ENCODE results near the gene USH1C.
A peak's percentile ranks its signal among the peaks of the same experiment; 100 is the strongest.

Gene USH1C

GRCh38 chr11:17547051-17547577 lies 2.9 kb upstream of the USH1C start, which contains the start of gene OTOG:
OTOG (plus strand) TSS chr11:17547259; CDS start chr11:17547373, 114 bp downstream.
- DNase-seq (ENCODE audit: low spot score): peak; percentile 81

DNA sequence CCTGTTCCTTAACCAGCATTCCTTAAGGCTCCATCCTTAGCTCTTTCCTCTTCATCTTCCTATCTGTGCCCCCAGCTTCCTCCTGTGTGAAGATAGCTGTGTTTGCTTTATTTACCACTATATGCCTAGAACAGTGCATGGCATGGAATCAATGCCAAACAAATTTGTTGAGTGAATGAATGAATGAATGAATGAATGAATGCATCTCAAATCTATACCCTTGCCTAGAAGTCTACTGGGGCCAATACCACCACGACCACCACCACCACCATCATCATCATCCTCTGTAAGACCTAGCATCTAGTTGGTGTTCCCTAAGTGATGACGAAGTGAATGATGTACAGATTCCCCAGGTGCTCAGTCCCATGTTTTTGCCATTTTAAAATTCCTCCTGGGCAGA lies 2.0 kb upstream of the USH1C start:
- DNase-seq (ENCODE audit: low spot score): no peak

DNA sequence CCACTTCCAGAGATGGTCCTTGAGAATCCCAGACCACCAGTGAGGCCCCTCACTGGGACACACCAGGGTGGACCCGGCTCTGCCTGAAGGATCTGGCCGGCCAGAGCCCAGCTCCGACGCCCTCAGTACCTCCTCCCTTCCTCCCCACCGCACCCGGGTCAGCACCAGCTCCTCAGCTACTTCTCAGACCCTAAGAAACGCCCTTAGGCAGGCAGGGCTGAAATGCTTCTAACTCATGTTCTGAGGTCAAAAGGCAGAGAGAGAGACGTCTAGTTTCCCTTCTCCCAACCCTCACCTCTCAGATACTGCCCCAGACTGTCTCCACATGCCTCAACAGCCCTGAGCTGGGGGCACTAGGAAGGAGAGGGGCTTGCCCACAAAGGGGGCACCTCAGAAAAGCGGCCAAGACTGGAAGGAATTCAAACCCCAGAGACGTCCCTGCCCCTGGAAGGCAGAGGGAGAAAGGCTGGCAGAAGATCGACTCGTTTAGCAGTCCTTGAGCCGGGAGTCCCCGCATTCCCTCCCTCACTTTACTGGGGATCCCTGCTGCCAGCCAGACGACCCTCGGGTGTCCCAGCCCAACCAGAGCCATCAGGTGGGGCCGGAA lies 539 bp downstream of the USH1C start:
- no peak for DNase-seq (ENCODE audit: low spot score)

GRCh38 chr11:17543041-17543440 lies 1.2 kb downstream of the USH1C start:
- DNase-seq (ENCODE audit: low spot score): no peak

DNA sequence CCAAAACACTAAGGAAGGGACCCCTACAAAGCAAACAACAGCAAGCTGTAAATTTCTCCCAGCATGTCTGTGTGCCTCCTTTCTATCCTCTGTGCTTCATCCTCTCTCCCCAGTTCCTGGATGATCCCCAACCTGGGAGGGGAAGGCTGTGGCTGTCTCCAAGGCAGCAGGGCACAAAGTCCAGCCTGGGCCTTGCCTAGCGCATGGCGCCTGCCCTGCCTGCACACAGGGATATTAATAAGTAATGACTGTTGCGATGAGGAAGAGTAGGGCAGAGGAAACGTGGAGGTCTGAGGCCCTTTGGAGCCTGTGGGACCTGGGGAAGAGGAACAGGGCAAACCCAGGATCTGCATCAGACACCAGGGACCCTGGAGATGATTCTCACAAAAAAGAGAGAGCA lies 2.0 kb downstream of the USH1C start:
- no peak for DNase-seq (ENCODE audit: low spot score)

- DNase-seq (ENCODE audit: low spot score): no peak
Measured at GRCh38 chr11:17541330-17541885, 2.8 kb downstream of the USH1C start.

- no peak for DNase-seq (ENCODE audit: low spot score)
Measured at GRCh38 chr11:17540807-17541206, 3.4 kb downstream of the USH1C start.

DNA sequence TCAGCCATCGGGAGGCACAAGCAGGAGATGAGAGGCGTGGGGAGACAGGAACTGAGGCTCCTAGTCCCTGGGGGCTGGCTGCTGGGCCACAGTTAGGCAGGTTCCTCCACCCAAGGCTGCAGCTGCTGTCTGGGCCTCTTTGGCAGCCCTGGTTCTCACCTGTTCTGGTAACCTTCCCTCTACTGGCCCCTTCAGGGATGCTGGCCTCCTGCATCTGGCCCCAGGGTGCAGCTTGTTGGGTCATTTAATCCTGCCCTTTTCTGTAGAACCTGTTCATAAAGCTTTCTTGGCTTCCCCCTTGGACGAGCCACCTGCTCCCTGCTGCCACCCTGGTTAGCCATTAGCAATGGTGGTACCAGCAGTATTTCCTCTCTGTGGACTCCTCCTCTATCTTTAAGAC lies 5.5 kb downstream of the USH1C start:
- DNase-seq (ENCODE audit: low spot score): no peak

- DNase-seq (ENCODE audit: low spot score): no peak
Measured at GRCh38 chr11:17538054-17538453, 6.2 kb downstream of the USH1C start.

DNA sequence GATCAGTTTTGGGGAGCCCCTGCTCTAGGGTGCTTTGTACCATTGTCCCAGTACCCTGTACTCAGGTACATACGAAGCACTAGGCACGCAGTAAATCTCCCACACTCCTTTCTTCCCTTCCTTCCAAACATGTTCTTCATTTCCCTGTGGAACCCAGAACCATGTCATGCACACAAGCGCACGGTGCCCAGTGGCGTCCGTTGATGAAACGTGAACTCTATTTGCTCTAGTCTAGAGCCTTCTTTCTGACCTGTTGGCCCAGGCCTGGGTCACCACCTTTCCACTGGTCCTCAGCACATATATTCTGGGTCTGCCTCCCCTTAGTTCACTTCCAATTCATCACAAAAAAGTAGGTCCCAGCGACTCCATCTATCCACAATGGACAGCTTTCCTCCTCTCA lies 7.0 kb downstream of the USH1C start:
- no peak for DNase-seq (ENCODE audit: low spot score)

GRCh38 chr11:17535488-17535887 lies 8.7 kb downstream of the USH1C start:
- no peak for DNase-seq (ENCODE audit: low spot score)

DNA sequence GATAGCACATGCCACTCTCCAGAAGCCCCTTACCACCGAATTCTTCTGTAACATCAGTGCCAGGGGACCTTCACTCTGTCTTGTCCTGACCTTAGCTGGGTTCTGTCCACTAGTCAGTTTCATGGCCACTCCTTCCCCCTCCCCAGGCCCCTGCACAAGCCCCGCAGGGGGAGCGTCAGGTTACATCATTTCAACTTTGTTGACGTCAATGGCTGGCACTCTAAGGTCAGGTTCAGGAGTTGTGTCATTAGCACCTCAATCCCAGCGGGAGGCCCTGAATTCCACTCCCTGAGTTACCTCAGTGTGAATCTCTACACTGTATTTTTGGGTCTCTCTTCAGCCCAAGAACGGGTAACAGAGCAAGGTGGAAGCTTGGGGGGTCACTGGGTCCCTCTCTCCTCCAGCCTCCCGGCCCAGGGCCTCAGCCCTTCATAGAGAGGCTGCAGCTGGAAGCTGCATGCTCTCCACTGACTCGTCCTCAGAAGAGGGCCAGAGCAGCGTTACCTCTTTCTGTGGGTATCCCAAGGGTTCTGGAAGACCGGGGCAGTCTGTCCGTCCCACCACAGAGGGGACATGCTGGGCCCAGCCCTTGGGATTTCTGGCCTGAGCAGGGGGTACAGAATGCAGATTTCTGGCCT lies 10.3 kb downstream of the USH1C start:
- DNase-seq (ENCODE audit: low spot score): no peak

DNA sequence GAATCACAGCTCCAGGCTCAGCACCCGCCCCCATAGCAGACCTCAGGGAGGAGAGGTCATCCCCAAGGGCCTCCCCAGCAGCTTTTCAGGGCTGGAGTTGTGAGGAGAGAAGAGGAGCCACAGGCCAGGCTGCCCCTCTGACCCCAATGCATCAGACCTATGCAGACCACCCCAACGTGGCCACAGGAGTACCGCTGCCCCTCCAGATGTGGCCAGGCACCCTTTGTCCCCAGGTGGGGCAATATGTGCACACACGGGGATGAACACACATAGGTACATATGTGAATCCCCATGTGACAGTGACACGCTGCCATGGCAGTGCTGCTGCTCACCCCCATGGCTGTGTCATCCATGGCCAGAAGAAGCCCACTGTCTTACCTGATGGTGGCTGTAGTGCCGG lies 10.9 kb downstream of the USH1C start:
- DNase-seq (ENCODE audit: low spot score): no peak

GRCh38 chr11:17532784-17533183 lies 11.4 kb downstream of the USH1C start:
- no peak for DNase-seq (ENCODE audit: low spot score)

- no peak for DNase-seq (ENCODE audit: low spot score)
Measured at GRCh38 chr11:17531636-17532113, 12.5 kb downstream of the USH1C start.

- DNase-seq (ENCODE audit: low spot score): no peak
Measured at GRCh38 chr11:17531071-17531600, 13.1 kb downstream of the USH1C start.

- DNase-seq (ENCODE audit: low spot score): no peak
Measured at GRCh38 chr11:17529844-17530185, 14.4 kb downstream of the USH1C start.

GRCh38 chr11:17528906-17529843 lies 15.0 kb downstream of the USH1C start:
- DNase-seq (ENCODE audit: low spot score): no peak

GRCh38 chr11:17528181-17528691 lies 16.0 kb downstream of the USH1C start:
- DNase-seq (ENCODE audit: low spot score): peak; percentile 85

DNA sequence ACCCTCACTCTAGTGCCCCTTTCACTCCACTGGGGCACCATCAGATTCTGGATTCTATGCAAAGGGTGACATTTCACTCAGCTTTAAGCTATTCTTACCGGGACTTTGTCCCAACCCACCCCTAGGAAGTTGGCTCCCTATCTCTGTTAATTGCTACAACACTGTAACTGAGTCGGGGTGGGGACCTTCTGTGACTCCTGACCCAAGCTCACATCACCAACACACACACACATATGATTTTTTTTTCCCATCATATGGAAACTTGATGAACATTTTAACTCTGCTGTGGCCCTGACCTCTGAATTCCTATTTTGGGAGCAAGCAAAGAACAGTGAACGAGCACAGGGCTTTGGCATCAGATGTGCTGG lies 16.6 kb downstream of the USH1C start:
- DNase-seq (ENCODE audit: low spot score): no peak

DNA sequence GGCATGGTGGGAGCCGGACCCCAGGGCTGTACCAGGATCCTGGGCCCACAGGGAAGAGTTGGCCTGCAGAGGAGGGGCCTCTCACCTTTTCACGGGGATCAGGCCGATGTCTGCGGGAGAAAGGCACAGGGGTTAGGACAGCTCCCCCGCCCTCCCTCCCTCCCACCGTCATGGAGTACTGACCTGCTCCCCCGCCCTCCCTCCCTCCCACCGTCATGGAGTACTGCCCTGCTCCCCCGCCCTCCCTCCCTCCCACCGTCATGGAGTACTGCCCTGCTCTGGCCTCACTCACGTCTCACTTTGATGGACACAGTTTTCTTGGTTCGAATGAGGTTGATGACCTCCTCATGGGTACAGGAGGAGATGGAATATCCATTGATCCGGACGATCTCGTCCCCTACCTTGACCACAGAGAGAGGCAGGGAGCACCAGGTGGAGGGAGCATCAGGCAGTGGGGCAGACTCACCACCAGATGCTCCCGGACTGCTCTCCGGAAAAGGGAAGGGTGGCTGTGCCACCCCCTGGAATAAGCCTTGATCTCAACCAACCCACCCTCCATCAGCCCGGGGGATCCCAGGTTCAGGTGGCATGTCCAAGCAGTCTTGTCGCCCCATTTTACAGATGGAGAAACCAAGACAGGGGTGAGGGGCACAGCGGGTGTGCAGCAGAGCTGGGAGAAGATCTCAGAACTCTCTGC lies 17.1 kb downstream of the USH1C start:
- DNase-seq (ENCODE audit: low spot score): no peak

All from ecto neural progenitor cell (in vitro differentiated cells).